NCI-H2196 (cell line): ENCODE results near the gene EDA2R.

Source experiments
- DNase-seq: peaks from one replicate; lab custom pipeline; 2025; ENCODE audit not compliant: unreplicated experiment; lab: John Stamatoyannopoulos, UW

Gene EDA2R, protein sequence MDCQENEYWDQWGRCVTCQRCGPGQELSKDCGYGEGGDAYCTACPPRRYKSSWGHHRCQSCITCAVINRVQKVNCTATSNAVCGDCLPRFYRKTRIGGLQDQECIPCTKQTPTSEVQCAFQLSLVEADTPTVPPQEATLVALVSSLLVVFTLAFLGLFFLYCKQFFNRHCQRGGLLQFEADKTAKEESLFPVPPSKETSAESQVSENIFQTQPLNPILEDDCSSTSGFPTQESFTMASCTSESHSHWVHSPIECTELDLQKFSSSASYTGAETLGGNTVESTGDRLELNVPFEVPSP

DNA sequence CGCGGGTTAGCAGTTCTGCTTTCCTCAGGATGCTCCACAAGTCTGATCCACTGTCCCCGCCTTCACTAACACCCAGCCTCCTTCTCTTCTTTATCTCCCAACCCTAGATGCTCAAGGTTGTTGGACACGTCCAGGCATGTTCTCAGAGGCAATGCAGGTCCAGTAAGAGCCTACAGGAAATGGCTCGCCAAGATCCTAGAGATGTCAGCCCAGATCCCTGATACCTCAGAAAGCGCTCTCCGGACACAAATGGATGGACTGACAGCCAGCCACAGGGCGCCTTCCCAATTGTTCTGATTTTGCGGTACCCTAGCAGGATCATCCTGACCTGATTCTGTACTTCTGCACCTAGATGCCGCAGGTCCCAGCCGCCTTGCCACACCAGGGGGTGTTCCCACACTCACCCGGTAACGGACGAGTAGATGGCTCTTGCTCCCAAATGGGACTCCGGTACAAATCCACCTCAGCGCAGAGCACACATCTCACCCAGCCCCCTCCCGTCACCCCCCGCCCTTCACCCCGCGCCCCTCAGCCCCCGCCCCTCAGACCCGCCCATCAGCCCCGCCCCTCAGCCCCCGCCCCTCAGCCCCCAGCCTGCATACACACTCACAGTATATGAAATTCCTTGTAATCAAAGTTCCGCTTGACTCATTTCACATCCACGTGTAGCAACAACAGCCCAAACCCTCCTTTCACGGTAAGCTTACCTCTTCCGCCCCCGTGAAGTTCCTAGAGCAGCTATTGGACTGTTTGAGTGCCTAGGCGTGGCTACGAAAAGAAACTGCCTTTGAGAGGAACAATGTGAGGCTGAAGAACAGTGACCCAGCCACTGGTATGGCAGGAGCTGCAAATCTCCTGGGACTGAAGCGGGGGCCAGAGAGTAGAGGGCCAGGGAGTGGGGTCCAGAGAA, at the start of gene EDA2R:
TSS of gene EDA2R (minus strand) at position 488 of the 910 bp plus-strand sequence. CDS start 23,058 bp downstream, outside the sequence.
- no peak for DNase-seq

DNA sequence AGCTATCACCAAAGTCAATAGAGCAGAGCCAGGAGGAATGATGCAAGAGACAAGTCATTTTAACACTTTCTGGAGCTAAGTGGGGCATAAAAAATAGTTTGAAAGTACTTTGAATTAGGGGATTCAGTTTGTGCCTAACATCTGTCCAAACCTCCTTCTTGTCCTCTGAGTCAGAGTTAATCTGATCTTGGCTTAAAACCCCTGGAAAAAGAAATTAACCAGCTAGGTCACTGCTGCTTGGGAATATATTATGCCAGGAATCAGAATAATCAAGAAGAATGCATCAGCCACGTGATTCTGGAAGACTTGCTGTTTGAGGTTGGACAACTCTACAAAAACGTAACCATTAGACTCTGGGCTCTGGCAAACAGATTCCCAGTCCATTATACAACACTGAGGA, 45.3 kb upstream of the EDA2R start:
- no peak for DNase-seq

DNA sequence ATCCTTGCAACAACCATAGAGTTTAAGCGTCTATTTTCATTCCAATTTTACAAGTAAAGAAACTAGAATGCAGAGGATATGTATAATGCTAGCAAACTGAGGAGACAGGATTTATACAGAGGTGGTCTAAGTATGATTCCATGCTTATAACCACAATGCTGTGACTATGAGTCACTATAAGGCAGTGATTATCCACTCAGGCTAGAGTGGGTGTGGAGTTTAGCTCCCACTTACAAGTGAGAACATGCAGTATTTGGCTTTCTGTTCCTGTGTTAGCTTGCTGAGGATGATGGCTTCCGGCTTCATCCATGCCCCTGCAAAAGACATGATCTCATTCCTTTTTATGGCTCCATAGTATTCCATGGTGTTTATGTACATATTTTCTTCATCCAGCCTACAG, 41.6 kb upstream of the EDA2R start:
- DNase-seq, result no peak

DNA sequence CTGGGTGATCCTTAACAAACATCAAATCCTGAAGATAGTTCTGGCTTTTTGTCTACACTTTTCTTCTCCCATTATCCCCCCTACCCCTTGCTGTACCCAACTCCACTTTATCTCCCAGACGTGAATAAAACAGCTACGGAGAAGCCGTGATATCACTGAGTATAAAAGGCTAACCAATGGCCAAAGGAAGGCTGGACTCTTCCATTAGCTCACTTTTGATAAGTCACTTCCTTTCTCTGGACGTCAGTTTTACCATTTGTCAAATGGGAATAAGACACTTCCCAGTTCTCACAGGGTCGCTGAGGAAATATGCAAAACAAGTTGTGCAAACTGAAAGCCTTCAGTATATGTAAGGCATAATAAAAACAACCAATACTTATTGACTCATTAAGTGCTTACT, 38.6 kb upstream of the EDA2R start:
- no peak for DNase-seq

DNA sequence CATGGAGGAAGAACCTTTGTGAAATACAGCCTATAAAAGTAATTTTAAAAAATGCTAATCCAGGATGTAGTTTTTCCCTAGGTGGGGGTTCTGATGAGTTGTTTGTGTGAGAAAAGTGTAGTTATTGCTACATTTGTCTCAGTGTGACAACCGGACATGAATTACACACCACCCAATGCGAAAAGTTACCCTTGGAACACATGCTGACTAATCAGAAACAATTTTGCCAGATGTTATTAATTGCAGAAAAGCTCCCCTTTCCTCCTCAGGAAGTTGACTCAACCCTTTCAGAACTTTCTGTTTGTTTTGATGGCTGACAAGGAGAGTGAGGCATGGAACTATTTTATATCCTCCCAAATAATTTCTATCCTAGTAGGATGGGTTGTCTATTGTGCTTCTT, 38.1 kb upstream of the EDA2R start:
- no peak for DNase-seq

DNA sequence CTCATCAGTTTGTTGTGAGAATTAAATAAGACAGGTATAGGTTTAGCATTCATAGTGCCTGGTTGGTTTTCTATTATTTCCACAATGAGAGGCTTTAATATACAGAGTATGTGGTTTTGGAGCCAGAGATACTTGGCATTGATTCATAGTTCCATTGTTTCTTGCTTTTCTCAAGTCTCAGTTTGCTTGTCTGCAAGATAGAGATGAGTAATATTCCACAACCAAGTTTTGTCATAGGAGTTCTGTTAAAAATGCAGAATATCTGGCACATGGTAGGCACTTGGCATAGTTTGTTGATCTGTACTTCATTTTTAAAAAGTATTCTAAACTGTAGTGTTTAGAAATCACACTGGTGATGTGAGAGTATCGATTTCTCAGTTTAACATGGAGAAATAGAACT, 37.5 kb upstream of the EDA2R start:
- DNase-seq, result no peak

DNA sequence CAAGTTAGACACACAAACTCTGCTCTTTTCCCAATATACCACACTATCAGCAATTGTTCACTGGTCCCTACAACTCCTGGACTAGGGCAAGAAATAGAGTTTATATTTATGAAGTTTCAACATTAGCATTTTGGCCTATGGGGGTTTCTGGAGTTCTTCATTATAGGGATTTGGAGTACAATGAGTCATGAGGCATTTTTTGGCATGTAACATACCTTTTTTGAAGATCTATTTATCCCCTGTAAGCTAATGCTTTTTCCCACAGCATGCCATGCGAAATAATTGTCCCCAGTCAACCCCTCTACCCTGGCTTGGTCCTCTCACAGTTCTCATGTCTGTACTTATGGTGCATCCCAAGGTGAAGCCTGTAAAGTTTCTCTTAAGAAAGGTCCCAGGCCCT, 36.7 kb upstream of the EDA2R start:
- no peak for DNase-seq

DNA sequence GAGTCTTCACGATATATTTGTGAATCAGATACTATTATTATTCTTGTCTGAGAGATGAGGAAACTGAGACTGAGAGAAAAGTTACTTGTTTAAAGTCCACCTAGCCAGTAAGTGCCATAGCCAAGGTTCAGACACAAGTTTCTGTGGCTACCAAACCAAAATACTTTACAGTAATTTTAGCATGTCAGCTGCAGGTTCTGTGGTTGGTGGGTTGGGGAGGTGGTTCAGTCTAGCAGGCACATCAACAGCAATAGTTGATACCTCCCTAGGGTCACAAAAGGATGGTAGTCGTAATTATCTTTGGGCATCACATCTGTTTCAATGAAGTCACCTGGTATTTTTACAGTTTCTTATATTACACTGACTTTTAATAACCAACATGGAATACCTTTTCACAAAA, 35.6 kb upstream of the EDA2R start:
- DNase-seq, result no peak

DNA sequence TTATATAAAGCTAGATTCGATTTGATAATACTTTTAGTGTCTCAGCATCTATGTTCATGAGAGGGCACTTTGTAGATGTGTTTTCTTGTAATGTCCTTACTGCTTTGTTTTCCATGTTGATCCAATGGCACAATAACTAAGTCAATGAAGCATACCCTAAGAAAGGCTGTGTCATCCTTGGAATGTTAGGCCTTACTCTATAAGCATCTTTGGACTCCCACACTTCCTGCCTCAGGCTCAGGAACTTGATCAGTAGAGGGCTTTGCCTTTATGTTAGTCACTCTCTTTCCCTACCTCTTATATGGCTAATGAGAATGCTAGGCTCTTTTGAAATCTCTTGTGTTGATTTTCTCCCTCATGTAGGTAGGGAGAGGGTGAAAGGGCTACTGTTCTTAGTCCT, 33.2 kb upstream of the EDA2R start:
- DNase-seq, result no peak

DNA sequence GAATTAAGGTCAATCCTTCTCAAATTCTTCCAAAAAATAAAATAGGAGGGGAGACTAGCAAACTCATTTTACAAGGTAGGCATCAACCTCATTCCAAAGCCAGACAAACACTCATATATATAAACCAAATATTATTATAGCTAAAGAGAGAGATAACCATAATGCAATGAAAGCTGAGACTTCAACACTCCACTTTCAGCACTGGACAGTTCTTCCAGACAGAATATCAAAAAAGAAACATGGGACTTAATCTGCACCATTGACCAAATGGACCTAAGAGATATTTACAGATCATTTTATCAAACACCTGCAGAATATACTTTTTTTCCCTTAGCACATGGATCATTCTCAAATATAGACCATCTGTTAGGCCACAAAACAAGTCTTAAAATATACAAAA, 15.5 kb upstream of the EDA2R start:
- DNase-seq, result no peak

DNA sequence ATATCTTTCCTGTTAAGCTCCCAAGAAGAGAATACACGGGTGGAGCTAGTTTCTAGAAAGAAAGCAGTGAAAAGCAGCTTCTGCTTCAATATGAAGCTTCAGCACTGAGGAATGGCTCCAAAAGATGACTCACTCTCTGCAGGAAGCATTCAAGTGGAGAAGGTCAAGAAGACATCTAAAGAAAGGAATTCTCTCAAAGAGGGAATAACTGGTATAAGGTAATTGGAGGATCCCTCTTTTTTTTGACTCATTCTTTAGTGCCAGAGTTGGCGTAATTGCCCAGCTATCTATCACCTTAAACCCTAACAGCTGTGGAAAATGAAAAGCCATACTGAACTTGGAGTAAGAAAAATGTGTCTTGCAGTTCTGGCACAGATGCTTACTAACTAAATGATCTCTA, 3.5 kb downstream of the EDA2R start:
- DNase-seq, result no peak

DNA sequence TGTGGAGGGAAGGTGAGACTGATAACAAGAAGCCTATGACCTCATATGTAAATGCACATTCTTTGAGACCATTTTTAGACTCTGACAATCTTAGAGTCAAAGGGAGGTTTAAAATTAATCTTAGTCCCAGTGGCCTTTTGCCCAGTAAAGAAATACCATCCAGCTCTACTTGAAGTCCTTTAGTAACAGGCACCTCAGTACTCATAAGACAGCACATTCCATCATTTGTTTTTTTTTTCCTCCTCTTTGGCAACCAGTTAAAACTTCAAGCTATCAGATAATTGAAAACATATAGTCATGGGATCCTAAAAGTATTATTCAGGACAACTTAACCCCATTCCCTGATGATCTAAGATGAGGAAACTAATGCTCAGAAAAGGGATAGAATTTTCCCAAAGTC, 4.6 kb downstream of the EDA2R start:
- DNase-seq, result no peak

DNA sequence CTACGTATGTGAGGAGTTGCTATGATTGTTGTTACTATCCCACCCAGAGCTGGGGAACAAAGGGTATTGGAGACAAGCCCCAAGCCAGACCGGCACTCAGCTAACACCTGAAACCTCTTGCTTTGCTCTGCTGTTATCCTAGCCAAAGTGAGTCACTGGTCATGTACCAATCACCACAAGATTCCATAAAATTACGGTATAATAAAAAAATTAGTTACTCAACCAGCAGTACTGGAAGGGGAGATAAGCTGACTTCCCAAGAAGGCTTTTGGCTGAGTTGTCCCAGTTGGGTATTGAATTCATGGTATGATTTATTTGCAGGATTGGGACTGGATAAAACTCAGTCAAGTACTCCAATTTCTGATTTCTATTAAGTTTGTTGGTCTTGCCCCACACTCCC, 5.3 kb downstream of the EDA2R start:
- no peak for DNase-seq

DNA sequence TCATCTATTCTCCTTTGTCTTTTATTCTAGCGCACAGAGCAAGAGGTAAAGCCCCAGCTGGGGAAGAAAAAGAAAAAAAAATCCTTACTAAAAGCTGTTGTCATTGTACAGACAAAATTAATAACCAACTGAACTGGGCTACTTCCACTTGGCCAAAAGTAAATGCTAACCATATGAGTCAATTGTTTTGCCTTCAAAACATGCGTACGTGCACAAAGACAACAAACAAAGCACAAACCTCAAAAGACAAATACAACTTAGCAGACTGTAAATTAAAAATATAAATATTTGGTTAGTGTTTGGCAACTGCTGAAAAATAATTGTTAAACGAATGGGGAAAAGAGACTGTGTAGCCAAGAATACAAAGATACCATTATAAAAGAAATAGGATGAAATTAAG, 5.9 kb downstream of the EDA2R start:
- DNase-seq, result no peak

DNA sequence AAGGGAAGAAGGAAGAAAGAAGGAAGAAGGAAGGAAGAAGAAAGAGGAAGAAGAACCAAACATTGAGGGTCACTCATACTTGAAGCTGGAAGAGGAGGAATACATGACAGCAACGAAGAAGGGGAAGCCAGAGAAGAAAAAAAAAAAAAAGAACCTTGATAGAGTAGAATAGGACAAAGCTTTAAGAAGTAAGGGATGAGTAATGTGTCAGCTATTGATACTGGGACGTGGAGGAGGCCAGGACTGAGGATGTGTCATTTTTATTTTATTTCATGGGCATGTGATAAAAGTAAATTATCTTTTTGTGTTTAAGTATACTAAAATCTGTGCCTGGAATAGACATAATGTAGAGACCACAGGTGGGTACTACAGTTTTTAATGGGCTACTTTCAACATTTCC, 6.4 kb downstream of the EDA2R start:
- no peak for DNase-seq

DNA sequence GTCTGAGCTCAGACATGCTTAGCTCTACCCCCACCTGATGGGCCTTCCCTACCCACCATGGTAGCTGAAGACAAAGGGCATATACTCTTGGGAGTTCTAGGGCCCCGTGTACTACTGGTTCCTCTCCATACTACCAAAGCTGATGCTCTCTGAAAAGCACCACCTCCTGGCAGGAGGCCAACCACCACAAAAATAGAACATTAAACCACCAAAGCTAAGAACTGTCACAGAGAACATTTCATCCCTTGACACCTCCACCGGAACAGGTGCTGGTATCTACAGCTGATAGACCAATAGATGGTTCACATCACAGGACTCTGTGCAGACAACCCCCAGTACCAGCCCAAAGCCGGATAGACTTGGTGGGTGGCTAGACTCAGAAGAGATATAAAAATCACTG, 13.4 kb downstream of the EDA2R start:
- DNase-seq, result no peak

DNA sequence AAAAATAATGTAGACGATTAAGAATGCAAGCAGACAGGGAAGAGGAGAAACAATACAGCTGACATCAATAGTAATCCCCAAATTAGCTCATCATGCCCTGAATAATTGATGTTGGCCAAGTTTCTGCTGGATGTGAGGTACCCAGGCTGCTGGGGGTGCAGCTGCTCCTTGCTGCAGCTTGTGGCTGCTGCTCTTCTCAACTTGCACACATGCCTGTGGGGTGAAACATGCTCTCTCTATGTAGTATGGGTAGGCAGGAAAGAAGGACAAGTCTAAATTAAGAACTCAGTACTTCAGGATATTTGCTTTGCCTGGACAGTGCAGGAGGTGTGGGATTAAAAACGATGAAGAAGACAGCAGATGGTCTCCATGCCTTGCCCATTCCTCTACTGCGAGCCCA, 16.7 kb downstream of the EDA2R start:
- no peak for DNase-seq

DNA sequence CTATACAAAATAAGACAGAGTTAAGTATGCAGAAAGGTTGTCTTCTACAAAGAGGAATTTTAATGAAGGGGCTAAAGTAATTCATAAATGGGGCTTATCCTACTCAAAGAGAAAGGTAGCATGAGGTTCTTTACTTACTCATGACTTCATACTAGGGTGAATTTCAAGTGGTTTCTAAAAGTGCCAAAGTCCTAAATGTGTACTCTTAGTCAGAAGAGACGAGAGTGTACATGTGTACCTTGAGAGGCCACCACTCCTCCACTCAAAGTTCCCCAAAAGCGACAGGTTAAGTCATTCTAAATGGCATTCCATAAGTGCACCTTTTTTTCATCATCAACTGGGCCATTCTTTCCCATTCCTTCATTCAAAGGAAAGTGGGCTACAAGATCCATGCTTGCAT, 21.9 kb downstream of the EDA2R start:
- no peak for DNase-seq

DNA sequence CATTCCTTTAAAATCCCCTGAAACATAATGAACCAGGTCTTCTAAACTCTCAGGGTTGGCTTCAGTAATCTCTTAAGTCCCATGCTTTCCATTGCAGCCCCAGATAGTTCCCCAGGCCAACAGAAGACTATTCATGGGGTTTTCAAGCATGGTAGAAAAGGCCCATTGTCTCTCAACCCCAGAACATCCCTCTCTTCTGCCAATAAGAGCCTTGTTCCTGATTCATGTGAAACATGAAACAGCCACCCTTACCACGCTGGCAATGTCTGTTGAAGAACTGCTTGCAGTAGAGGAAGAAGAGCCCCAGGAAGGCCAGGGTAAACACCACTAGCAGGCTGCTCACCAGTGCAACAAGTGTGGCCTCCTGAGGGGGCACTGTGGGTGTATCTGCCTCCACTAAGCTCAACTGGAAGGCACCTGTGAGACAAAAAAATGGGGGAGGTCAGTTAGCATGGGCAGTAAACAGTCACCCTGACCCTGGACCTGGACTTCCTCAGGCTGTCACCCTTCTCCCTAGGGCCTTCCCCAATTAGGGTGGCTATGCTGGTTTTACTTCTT, 36.4 kb downstream of the EDA2R start:
- no peak for DNase-seq

DNA sequence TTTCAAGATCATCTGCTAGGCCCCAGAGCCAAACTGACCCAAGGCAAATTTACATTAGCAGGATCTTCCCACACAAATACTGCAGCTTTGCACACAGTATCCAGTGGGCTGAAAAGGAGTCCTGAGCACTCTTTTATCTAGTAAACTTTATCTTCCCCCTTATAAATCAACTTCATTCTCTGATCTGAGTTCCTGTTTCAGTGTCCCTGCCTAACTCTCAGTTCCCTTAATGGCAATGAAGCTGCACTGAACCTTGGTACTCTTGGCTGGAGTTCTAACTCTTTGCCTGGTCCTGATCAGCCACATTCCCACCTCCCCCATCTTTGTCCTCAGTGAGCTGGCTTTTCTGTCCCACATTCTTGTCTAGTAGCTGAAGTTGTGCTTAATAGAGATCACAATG, 37.4 kb downstream of the EDA2R start:
- DNase-seq, result no peak

DNA sequence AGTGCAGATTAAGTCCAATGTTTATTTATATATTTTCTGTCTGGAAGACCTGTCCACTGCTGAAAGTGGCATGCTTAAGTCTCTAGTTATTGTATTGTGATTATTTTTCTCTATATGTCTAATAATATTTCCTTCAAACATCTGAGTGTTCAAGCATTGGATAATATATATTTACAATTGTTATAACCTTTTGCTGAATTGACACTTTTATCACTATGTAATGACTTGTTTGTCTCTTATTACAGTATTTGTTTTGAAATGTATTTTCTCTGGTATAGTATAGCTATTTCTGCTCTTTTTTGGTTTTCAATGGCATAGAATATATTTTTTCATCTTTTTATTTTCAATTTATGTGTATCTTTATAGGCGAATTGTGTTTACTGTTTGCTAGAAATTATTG, 59.7 kb downstream of the EDA2R start:
- DNase-seq, result no peak

DNA sequence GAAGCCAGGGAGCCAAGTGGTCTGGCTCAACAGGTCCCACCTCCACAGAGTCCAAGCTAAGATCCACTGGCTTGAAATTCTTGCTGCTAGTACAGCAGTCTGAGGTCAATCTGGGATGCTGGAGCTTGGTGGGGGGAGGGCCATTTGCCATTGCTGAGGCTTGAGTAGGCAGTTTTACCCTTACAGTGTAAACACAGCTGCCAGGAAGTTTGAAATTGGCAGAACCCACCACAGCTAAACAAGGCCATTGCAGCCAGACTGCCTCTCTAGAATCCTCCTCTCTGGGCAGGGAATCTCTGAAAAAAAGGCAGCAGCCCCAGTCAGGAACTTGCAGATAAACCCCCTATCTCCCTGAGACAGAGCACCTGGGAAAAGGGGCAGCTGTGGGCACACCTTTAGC, 84.9 kb downstream of the EDA2R start:
- no peak for DNase-seq
